Hypothalamus (tissue), 51 donors: ENCODE measurements around the gene ZSWIM8.
A peak's percentile ranks its signal among the peaks of the same experiment; 100 is the strongest.
"Not testable (repeated sequence)": the region's sequence is repeated elsewhere in the genome, so short reads cannot be mapped to it uniquely, and the experiment has no call there.

Source experiments
- DNase-seq, 51 donors: peaks; one replicate each; lab custom pipeline; 2025; lab: John Stamatoyannopoulos, UW

Gene ZSWIM8

DNA sequence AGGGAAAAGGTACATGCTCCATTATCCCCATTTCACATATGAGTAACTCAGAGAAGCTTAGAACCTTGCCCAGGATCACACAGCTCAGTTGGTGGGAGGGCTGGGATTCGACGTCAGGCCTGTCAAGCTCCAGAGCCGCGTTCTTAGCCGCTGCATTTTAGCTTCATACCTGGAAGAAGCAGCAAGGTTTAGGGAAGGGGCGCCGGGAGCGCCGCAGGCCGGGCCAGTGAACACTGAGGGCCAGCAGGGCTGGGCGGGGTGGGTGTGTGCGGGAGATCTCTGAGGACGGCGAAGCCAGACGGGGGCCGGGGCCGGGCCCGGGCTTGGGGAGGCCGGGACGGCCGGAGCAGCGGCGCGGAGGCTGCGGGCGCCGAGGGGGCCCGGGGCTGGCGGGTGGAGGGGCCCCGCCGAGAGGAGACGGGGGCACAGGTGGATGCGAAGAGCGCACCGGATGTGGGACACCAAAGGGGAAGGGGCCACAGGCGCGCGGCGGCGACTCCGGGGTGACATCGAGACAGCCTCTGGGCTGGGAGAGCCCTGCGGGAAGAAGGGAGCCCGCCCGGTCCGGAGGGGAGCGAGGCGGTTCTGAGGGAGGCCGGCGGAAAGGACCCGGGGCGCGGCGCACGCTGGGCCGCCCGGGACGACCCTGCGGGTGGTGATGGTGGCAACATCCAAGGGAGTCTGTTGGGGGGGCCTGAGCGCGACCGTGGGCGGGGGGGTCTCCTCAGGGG is 25.5 kb downstream of the ZSWIM8 start:
- DNase-seq: peak in 9 of 51 donors; percentile 27 to 71 (median 53)

DNA sequence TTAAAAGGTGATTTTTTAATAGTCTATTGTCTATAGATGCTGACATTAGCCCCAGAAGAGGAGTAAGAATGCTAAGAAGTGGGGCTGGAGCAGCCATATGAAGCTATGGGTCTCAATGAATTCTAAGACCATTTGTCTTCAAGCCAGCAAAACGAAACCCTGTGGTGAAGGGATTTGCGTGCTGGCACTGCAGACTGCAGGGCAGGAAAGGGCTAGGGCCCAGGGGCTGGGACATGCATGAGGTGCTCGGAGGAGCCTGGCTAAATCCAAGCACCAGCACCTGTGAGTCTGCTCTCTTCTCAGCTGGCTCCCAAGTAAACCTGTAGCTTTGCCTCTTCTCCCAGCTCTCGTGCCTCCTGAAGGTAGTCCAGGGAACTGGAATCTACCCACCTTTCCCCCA is 27.3 kb downstream of the ZSWIM8 start:
- no peak for DNase-seq

DNA sequence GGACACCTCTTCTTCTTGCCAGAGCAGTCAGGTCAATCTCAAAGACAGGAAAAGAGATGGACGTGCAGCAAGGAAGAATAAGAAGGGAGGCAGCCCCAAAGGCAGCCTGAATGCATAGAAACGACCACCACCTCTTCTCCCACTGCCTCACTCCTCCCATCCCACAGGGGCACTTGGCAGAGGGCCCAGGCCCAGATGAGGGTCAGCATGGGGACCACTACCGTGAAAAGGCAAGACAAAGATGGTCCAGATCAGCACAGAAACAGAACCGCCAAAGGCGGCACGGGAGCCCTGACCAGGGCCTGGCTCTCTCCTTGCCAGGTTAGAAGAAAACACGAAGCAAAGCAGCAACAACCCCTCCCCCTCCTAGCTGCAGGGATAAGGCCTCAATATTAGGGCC is 27.9 kb downstream of the ZSWIM8 start:
- no peak for DNase-seq

DNA sequence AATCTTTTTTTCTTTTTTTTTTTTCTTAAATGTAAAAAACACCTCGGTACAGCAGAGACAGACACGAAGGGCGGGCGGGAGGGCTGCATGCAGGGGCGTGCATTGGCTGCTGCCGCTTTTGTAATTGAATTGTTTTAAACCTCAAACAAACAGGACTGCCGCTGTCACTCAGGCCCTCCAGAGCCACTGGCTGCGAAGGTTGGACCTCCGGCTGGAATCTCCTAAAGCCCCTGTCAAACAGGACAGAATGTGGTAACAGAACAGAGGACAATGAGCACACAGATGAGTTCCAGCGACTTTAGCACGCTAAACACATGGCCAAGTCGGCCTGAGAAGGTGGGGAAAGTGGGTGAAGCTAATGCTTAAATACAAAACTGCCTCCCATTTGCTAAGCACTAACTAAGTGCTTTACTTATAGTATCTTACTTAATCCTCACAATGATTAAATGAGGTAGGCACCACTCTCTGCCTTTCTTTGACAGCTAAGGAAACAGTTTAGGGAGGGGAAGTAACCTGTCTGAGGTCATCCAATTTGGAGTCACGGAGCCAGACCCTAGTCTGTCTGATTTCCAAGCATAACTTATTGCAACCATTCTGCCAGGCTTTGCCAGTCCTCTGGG is 29.0 kb downstream of the ZSWIM8 start:
- no peak for DNase-seq

DNA sequence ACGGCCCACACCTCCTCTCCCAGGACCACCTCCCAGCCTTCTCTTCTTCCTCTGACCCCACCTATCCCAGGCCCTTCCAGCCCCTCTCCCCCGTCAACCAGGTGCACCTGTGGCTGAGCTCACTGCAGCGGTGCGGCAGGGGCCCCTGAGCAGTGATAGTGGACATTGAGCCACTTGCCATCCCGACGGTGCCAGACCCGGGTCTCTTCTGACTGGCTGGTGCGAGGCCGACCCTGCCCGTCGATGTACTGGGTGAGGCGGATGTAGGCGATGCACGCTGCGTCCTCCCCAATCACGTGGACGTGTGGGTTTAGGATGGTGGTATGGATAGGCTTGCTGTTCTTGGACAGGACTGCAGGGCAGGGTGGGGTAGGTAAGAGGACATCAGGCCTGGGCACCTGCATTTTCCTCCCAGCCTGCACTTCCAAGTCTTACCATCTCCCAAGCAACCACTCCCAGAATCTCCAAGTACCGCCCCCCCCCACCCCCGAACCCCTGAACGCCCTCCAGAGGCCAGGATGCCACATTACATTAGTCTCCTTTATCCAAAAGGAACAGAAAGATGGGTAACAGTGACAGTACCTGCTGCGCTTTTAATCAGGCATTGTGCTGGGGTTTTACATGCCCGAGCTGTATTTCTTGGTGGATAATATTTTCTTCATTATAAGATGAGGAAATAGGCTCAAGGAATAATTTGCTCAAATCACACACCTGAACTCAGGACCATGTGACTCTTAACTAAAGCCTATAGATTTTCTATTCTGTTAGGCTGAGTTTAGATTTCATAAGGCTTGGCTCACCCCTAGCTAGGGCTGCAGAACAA is 29.7 kb downstream of the ZSWIM8 start:
- no peak for DNase-seq

DNA sequence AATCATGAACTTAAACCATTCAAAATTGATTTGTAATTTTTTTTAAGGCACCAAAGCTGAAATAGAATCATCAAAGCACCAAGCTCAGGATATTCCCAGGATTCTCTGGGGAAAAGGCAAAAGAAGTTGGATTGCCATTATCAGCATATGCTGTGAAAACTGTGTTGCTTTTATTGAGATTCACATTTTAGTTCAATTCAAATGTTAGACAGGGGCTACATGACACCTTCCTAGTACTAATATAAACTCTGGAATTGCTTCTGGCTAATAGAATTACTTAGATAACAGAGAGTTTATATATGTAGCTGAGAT is 30.3 kb downstream of the ZSWIM8 start:
- DNase-seq: no peak

DNA sequence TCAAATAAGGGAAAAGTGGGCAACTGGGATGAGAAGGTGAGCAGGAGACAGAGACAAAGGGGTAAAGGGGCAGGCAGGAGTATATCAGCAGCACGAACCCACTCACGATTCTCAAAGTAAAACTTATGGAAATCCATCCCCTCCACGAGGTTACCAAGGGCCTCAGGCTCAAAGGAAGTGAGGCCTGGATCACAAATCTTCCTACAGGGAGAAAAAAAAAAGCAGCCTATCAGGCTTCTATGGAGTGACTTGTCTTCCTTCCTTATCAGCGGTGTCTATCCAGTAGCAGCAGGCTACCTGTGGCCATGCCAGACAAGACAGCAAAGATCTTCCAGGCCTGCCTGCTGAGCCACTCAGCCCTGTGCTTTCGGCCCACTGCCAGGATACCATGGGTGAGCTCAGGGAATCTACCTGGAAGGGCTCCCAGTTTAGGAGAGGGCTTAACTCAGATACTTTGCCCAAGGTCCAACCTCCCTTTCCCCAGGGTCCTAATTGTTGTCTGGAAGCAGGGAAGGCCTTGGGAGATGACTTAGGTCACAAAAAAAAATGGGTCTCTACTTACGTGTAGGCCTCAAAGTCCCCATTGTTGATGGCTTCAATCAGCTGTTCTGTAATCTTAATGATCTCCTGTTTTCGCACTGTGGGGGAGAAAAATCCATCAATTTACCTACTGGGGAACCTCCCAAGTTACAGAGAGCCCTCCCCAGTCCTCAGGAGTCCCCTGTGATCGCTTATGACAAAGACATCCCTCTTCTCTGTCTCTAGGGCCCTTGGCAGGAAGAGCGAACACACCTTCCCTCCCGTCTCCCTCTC is 31.7 kb downstream of the ZSWIM8 start:
- no peak for DNase-seq

DNA sequence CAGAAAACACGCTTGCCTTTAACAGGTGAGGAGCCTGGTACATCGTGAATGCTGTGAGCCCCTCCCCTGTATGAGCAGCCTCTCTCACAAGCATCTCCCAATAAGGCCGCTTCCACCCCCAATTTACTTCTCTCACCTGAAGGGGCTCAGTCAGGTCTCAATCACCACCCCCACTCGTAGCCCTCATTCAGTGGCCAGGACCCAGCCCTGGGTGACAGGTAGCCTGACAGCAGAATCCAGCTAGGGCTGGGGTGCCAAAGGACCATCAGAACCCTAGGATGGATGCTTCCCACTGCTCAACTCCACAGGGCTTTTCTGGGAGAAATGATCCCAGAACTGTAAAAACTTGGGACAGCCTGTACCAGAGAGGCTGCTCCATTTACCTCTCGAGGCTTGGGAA is 32.4 kb downstream of the ZSWIM8 start:
- DNase-seq: no peak

DNA sequence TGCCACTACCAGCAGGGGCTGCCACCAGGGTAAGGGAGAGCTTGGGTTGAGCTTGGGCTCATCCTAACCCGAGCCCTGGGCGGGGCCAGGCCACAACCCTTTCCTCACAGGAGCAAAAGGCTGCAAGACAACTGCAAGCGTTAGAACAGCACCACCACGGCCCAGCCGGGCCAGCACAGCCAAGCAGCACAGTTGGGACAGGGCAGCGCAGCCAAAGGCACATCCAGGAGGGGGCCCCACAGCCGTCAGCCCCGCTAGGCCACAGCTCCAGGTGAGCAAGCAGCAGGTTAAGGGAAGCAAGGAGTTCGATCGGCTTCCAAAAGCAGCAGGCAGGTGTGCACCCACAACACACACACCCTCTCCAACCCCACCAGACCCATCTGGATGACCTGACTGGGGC is 33.0 kb downstream of the ZSWIM8 start:
- DNase-seq: no peak

DNA sequence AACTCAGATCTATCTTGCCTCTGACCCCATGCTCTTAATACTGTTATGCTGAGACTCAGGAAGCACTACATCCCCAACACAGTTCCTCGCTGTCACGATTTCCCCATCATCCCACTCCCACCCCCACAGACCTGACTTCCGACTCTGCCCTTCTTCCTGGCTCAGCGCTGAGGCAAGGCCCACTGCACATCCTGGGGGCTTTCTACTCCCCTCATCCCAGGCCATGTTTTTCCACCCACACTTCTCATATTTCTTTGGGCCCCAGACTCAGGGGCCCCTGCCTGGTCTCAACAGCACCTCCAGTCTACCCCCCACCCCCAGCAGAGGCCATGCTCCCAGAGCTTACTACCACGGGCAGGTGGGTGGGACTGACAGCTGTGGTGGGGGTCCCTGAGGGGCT is 33.7 kb downstream of the ZSWIM8 start:
- peak in 1 of 51 donors; percentile 31 for DNase-seq

DNA sequence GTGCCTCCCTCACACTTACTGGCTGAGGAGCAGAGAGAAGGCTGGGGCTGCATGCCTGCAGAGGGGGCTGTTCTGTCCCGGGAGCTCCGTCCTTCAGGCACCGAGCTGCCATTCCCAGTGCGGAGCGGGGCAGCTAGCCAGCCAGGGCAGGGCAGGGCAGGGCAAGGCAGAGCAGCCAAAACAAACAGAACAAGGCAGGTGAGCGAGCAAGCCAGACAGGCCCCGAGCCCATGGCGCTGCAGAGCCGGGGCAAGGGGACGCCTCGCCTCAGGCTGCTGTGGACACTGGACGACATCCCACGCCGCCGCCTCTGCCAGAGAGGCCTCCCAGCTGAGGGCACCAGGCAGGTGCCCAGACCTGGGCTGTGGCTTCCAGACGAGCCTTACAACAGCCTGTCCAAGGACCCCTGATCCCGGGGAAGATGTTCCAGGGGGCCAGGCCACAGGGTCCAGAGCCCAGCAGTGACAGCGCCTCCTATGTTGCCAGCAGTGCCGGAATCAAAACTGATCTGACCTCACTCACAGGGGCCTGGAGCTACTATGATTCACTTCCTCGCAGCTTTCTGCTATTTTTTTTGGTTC is 34.2 kb downstream of the ZSWIM8 start:
- DNase-seq: peak in 1 of 51 donors; percentile 32

DNA sequence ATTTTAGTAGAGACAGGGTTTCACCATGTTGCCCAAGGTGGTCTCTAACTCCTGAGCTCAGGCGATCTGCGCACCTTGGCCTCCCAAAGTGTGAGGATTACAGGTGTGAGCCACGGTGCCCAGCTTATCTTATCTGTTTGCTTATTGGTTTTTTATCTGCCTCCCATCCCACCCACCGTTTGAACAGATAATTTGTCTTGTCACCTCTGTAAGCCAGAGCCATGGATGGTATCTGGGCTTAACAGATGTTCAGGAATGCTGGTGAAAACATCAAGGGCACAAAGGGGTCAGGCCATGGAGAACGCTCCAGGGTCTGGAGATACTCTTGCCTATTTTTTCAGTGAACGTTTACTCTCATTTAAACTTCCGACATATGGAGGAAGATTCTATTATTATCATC is 38.0 kb downstream of the ZSWIM8 start:
- DNase-seq: no peak

DNA sequence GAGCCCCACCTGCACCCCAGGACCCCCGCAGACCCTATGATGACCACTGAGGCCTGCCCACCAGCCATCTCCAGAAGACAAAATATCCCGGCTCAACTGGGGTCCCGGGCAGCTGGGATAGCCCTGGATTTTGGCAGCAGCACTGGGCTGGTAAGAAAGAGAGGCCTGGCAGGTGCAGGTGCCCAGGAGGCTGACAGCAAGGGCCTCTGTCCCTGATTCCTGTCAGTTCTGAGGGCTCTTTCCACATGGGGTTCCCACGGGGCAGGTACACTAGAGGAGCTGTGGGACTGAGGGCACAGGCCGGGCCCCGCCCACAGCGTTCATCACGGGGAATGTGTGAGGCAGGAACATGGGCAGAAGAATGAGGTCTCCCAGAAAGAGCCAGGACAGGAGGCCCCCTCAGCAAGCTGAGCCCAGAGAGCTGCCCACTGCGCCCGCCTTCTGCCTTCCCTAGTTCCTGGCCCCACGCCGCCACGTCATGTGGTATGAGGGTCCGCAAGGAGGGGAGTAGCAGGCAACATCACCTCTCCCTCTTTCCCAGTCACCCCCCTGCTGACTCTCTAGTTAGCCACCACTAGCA is 38.8 kb downstream of the ZSWIM8 start:
- DNase-seq: no peak

DNA sequence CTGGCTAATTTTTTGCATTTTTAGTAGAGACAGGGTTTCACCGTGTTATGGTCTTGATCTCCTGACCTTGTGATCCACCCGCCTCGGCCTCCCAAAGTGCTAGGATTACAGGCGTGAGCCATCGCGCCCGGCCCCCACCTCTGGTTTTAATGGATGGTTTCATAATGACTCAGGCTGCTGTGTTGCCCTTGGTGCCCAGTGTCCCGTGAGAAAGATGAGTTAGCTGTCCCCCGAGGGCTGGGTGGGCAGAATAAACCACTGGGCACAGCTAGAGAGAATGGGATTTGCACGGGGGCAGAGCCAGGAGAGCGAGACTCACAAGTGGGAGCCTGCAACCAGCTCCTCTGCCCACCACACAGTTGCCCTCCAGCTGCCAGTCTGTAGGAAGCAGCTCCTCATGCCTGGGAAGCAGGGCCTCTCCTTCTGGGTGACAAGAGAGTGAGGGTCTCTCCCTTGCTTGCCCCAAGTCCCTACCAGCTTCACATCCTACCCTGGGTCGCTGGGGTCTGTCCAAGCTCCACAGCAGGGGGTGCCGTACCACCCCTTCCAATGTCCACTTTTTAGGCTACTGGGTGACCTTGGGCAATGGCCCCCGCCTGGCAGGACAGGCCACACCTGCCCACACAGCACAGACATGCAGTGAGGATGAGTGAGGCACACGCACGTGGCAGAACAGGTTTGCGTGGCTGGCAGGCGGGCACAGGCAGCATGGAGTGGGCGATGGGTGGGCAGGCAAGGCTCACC is 42.1 kb downstream of the ZSWIM8 start:
- DNase-seq: no peak

DNA sequence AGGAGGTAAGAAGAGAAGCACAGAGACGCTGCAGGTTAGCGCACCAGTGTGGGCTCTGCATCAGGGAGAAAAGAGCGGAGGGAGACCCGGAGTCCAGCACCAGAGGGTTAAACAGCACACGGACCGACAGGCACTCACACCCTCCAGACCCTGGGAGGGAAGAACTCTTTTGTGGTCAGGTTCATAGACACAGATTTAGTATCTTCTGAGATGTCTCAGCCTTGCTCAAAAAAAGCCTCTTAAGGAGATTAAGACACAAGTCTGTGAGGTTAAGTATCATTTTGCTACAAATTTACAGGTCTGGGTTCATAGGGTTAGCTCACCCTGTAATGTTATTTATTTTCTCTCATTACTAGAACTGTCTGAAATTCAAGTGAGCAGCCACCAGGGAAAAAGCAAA is 42.8 kb downstream of the ZSWIM8 start:
- no peak for DNase-seq

DNA sequence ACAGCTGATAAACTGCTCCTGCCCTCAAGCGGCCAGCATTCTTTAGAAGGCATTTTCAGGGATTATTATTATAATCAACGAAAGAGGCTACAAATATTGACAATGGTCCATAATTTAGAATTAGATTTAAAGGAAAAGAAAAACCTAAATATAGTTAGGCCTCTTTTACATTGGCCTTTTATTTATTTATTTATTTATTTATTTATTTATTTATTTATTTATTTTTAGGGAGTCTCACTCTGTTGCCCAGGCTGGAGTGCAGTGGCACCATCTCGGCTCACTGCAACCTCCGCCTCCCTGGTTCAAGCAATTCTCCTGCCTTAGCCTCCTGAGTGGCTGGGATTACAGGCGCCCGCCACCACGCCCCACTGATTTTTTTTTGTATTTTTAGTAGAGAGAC is 43.7 kb downstream of the ZSWIM8 start:
- DNase-seq: not testable (repeated sequence)

DNA sequence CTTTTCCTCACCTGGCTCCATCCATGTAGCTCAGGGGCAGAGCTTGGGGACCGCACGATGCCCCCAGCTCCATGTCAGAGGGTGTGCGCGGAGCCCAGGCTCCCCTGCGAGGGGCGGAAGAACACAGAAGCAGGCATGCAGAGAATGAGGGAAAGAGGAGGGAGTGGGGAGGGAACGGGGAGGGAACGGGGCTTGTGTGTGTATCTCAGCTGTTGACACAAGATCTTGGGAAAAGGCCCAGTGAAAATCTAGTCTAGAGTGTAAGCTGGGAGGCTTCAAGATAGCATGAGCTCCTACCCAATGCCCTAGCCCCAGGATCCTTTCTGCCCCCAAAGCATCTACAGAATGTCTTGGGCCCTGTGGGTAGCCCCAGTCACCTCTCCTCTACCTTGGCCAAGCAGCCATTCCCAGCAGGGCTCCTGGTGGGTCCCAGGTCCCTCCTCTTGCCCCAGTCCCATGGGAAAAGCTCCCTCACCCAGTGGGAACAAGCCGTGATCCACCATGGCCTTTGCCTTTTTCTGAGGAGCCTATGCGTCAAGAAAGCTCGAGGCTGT is 51.1 kb downstream of the ZSWIM8 start:
- no peak for DNase-seq

DNA sequence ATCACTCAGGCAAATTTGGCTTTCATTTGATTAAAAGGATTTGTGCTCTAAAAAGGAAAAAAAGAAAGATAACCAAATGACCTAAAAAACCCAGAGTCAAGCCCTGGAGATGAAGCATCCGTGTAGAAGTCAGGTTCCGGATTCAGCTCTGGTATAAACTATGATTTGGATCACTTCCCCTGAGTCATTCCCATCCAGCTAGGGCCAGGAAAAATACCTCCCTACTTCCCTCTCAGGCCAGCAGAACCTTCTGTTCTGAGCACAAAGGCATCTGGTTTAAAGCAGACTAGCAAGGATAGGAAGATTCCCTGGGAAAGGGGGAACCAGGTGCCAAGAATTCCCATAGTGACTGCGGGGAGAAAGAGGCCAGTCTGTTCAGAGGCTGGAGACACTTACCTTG is 51.7 kb downstream of the ZSWIM8 start:
- DNase-seq: no peak

DNA sequence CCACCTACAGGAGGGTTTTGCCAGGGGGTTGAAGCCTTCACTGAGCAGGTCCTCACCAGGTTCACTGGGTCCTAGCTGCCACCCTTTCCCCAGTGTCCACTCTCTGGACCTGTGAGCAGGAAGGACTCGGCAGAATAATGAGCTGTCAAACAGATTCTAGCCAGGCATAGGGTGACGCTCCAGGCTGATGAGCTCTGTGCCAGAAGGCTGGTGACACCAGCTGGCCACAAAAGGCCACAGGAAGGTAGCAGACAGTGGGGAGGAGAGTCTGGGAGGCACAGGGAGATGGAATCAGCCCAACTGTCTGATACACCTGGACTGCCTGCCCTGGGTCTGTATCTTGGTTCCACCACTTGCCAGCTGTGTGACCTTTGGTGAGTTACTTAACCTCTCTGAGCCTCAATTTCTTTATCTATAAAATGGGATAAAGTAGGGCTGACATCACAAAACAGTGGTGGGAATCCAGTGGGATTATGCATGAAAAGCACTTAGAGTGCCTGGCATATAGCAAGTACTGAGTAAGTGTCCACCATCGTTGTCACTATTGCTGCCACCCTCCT is 52.7 kb downstream of the ZSWIM8 start:
- DNase-seq: no peak
